Suprapubic skin (tissue), 4 donors: ENCODE results near the gene STKLD1. TPM values are rescaled to one million over a fixed set of nuclear protein-coding genes. Genes with fewer than 3 reads are reported as not detected.
"Not testable (repeated sequence)": the region's sequence is repeated elsewhere in the genome, so short reads cannot be mapped to it uniquely, and the experiment has no call there.

Experiments used
- DNase-seq, 2 donors: peaks; one replicate each; pipeline ENCODE4 v3.0.0-alpha.2; 2019; ENCODE audit warnings: low spot score in 2 of 2
- H3K27ac ChIP-seq: fragments of 200-600 bp; sonication (generic); one replicate; pipeline ENCODE4 v1.5.1; 2019
- H3K27me3 ChIP-seq: fragments of 200-600 bp; sonication (generic); one replicate; pipeline ENCODE4 v1.5.1; 2019
- H3K36me3 ChIP-seq: fragments of 200-600 bp; sonication (generic); one replicate; pipeline ENCODE4 v1.5.1; 2019
- H3K4me1 ChIP-seq: fragments of 200-600 bp; sonication (generic); one replicate; pipeline ENCODE4 v1.5.1; 2019
- H3K4me3 ChIP-seq: fragments of 200-600 bp; sonication (generic); one replicate; pipeline ENCODE4 v1.5.1; 2019; ENCODE audit warnings: mild to moderate bottlenecking
- H3K9me3 ChIP-seq: fragments of 200-600 bp; sonication (generic); one replicate; pipeline ENCODE4 v1.5.1; 2019
- CTCF ChIP-seq, 2 donors: fragments of 200-600 bp in 1 of 2; fragments of 450-650 bp in 1 of 2; sonication (generic) in 1 of 2; IDR thresholded peaks; one replicate each; pipeline ENCODE4 v1.5.1; 2016 to 2019; ENCODE audit warnings: antibody characterized with exemption in 2 of 2, mild to moderate bottlenecking in 1 of 2, moderate library complexity in 1 of 2
- EP300 ChIP-seq: sonication (generic); formaldehyde crosslinking; IDR thresholded peaks from one replicate; pipeline ENCODE4 v1.6.1; 2017; ENCODE audit warnings: antibody characterized with exemption
- POLR2A ChIP-seq, 2 donors: fragments of 450-650 bp; IDR thresholded peaks; one replicate each; pipeline ENCODE4 v1.6.1; 2017; ENCODE audit warnings: antibody characterized with exemption in 2 of 2, mild to moderate bottlenecking in 2 of 2, moderate library complexity in 2 of 2
- POLR2AphosphoS5 ChIP-seq, 3 donors: sonication (generic); formaldehyde crosslinking; IDR thresholded peaks; one replicate each; pipeline ENCODE4 v1.6.1; 2017; ENCODE audit warnings: antibody characterized with exemption in 3 of 3
- WGBS: methylation state at CpG from one replicate; pipeline ENCODE4 v1.1.5; 2018; 5-methylcytosine and 5-hydroxymethylcytosine counted together
- total RNA-seq, 4 donors: library from RNA; depleted of rRNA; stranded (reverse); fragments of >200 nt; gene quantifications; one replicate each; pipeline ENCODE4 v1.1.0, GENCODE V29; 2016

The STKLD1 gene
- total RNA-seq, 4 donors from 2014 or later, result 1.8 to 4.2 (median 2.3) TPM; not detected in 1

GRCh38 chr9:133390713-133391112, 14.5 kb downstream of the STKLD1 start:
- DNase-seq, result no peak
- TF ChIP-seq EP300 (no peak), POLR2AphosphoS5 (IDR thresholded peaks at IDR 0.05) (no peak), POLR2A (IDR thresholded peaks at IDR 0.05) (no peak), CTCF (IDR thresholded peaks at IDR 0.05) (no peak)
- WGBS, result 85% methylated on average over 7 of the region's 7 CpGs

GRCh38 chr9:133391449-133391848, 15.3 kb downstream of the STKLD1 start:
- not testable (repeated sequence) for H3K4me1 ChIP-seq, H3K27ac ChIP-seq, H3K4me3 ChIP-seq, H3K9me3 ChIP-seq, DNase-seq, H3K36me3 ChIP-seq
- H3K27me3 ChIP-seq, result peaks cover 21% of the 10 kb centered on the region
- WGBS, result 70% methylated on average over 2 of the region's 4 CpGs

More at GRCh38 chr9:133390713-133391112, 14.5 kb downstream of the STKLD1 start:
- Histone ChIP-seq H3K27me3 (peaks cover 20% of the 10 kb centered on the region), H3K36me3 (no peaks in the 10 kb centered on the region), H3K9me3 (no peaks in the 10 kb centered on the region), H3K4me1 (peaks cover 8% of the 10 kb centered on the region), H3K27ac (no peak overlapping the region), H3K4me3 (no peak overlapping the region)

GRCh38 chr9:133392308-133392707, 16.1 kb downstream of the STKLD1 start:
- 98% methylated on average over 3 of the region's 3 CpGs for WGBS
- H3K36me3 ChIP-seq, H3K9me3 ChIP-seq, DNase-seq, H3K27ac ChIP-seq, H3K4me3 ChIP-seq, H3K4me1 ChIP-seq: not testable (repeated sequence)
- peaks cover 21% of the 10 kb centered on the region for H3K27me3 ChIP-seq

- no peak for TF ChIP-seq POLR2AphosphoS5 (IDR thresholded peaks at IDR 0.05)
- no peak for TF ChIP-seq POLR2A (IDR thresholded peaks at IDR 0.05)
- no peak for TF ChIP-seq CTCF (IDR thresholded peaks at IDR 0.05)
- no peak for TF ChIP-seq EP300
- 87% methylated on average over 3 of the region's 3 CpGs for WGBS
- H3K27me3 ChIP-seq, result peaks cover 21% of the 10 kb centered on the region
These were observed 17.2 kb downstream of the STKLD1 start for GRCh38 chr9:133393399-133393798.

GRCh38 chr9:133394687-133395271, 18.6 kb downstream of the STKLD1 start:
- Histone ChIP-seq H3K9me3 (no peaks in the 10 kb centered on the region), H3K27ac (no peak overlapping the region), H3K36me3 (no peaks in the 10 kb centered on the region), H3K4me1 (no peaks in the 10 kb centered on the region), H3K27me3 (peaks cover 21% of the 10 kb centered on the region), H3K4me3 (no peak overlapping the region)
- TF ChIP-seq CTCF (IDR thresholded peaks at IDR 0.05), result no peak
- TF ChIP-seq POLR2AphosphoS5 (IDR thresholded peaks at IDR 0.05), result no peak
- no peak for TF ChIP-seq EP300
- no peak for TF ChIP-seq POLR2A (IDR thresholded peaks at IDR 0.05)
- DNase-seq, result no peak
- WGBS, result 38% methylated on average over 4 of the region's 8 CpGs

More at GRCh38 chr9:133393399-133393798, 17.2 kb downstream of the STKLD1 start:
- Histone ChIP-seq H3K4me3 (no peak overlapping the region), H3K4me1 (no peaks in the 10 kb centered on the region), H3K9me3 (no peaks in the 10 kb centered on the region), H3K27ac (no peak overlapping the region), H3K36me3 (no peaks in the 10 kb centered on the region)
- no peak for DNase-seq

GRCh38 chr9:133396952-133397351, 20.8 kb downstream of the STKLD1 start:
- H3K36me3 ChIP-seq, result no peaks in the 10 kb centered on the region
- TF ChIP-seq POLR2AphosphoS5 (IDR thresholded peaks at IDR 0.05), result no peak
- no peak for TF ChIP-seq EP300
- no peak for TF ChIP-seq CTCF (IDR thresholded peaks at IDR 0.05)
- TF ChIP-seq POLR2A (IDR thresholded peaks at IDR 0.05), result no peak
- peaks cover 21% of the 10 kb centered on the region for H3K27me3 ChIP-seq
- H3K9me3 ChIP-seq, result no peaks in the 10 kb centered on the region
- no peaks in the 10 kb centered on the region for H3K4me1 ChIP-seq
- DNase-seq, result no peak
- no peak overlapping the region for H3K27ac ChIP-seq
- no peak overlapping the region for H3K4me3 ChIP-seq
- 43% methylated on average over 9 of the region's 14 CpGs for WGBS
